Measurements from ENCODE around the gene PRICKLE2. TPM values are rescaled to one million over a fixed set of nuclear protein-coding genes. Genes with fewer than 3 reads are reported as not detected.

Gene PRICKLE2
- total and polyA plus RNA-seq, 2 donors (not counting 1 experiment from before 2014, with no cell fraction given), result 14.1 to 29.4 TPM

GRCh38 chr3:64080616-64081234, 144.5 kb downstream of the PRICKLE2 start:
- no peak overlapping the region for H3K4me2 ChIP-seq (ENCODE audit: extremely low read depth, insufficient read depth, low read length)
- no peak overlapping the region for H3K4me3 ChIP-seq (replicated peaks in 1 of 4; ENCODE audit: control extremely low read depth in 1 of 4, insufficient read depth in 1 of 4, low read depth in 3 of 4, low read length in 4 of 4)
- H3K27ac ChIP-seq (ENCODE audit: insufficient read depth, low read length), result no peak overlapping the region
- H3K9ac ChIP-seq (ENCODE audit: insufficient read depth, low read length), result no peak overlapping the region
- no peaks in the 10 kb centered on the region for H3K36me3 ChIP-seq (ENCODE audit: control insufficient read depth, insufficient read depth, low read length)
- H2AFZ ChIP-seq (ENCODE audit: low read length), result no peak overlapping the region
- H3K27me3 ChIP-seq (ENCODE audit: control insufficient read depth, insufficient read depth, low read length), result no peaks in the 10 kb centered on the region
- H3K9me3 ChIP-seq (ENCODE audit: control insufficient read depth, insufficient read depth, low read depth, low read length), result no peaks in the 10 kb centered on the region
- no peak for DNase-seq (ENCODE audit: low read depth in 2 of 2)
- H4K20me1 ChIP-seq (ENCODE audit: control insufficient read depth, extremely low read depth, insufficient read depth, low read length), result no peaks in the 10 kb centered on the region
- H3K4me1 ChIP-seq (ENCODE audit: control insufficient read depth, extremely low read depth, insufficient read depth, low read length), result no peaks in the 10 kb centered on the region
- H3K79me2 ChIP-seq (ENCODE audit: control insufficient read depth, insufficient read depth, low read length), result no peaks in the 10 kb centered on the region
- TF ChIP-seq EZH2 (IDR thresholded peaks at IDR 0.05; ENCODE audit: low read length, missing control alignments) (no peak), CTCF (conservative IDR thresholded peaks at IDR 0.05 in 1 of 2, IDR thresholded peaks at IDR 0.05 in 1 of 2; ENCODE audit: low read depth in 1 of 2, low read length in 2 of 2) (no peak)

DNA sequence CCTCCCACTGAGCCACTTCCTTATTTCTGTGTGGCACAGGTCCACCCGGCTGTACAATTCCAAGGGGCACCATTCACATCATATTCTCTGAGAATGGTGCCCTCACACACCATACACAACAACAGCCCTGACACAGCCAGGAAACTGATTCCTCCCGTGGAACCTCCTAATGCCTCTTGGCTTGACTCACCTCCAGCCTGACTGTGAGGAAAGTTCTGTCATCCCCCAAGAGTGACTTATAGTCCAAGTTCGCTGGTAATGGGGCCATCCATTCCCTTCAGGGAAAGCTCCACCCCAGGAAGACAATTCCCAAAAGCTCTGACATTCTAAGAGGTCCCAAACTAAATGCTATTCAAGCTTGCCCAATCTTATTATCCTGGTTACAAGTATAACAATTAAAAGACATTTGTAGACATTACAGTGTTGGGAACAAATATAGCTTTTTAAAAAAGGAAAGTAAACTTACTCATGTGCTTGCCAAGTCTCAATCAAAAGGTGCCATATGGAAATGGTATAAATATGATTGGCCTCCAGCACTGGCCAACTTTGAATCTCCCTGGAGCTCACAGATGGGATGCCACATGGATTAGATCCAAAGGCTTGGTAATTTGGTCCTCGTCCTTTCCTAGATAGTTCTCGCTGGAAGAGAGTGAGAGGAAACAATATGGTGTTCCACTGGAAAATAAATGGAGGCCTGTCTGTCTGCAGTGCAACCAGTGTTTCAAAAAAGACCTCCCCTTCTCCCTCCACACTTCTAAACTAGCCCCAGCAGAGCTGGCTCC, 145.7 kb downstream of the PRICKLE2 start:
- Histone ChIP-seq H3K4me3 (replicated peaks in 1 of 4; ENCODE audit: control extremely low read depth in 1 of 4, insufficient read depth in 1 of 4, low read depth in 3 of 4, low read length in 4 of 4) (no peak overlapping the region), H3K27ac (ENCODE audit: insufficient read depth, low read length) (no peak overlapping the region)
- no peak for TF ChIP-seq EZH2 (IDR thresholded peaks at IDR 0.05; ENCODE audit: low read length, missing control alignments)
- no peak for TF ChIP-seq CTCF (conservative IDR thresholded peaks at IDR 0.05 in 1 of 2, IDR thresholded peaks at IDR 0.05 in 1 of 2; ENCODE audit: low read depth in 1 of 2, low read length in 2 of 2)

GRCh38 chr3:64078966-64079365, 146.3 kb downstream of the PRICKLE2 start:
- no peaks in the 10 kb centered on the region for H3K4me1 ChIP-seq (ENCODE audit: control insufficient read depth, extremely low read depth, insufficient read depth, low read length)
- H3K27me3 ChIP-seq (ENCODE audit: control insufficient read depth, insufficient read depth, low read length), result no peaks in the 10 kb centered on the region
- H4K20me1 ChIP-seq (ENCODE audit: control insufficient read depth, extremely low read depth, insufficient read depth, low read length), result no peaks in the 10 kb centered on the region
- no peak overlapping the region for H3K9ac ChIP-seq (ENCODE audit: insufficient read depth, low read length)
- no peak overlapping the region for H3K4me3 ChIP-seq (replicated peaks in 1 of 4; ENCODE audit: control extremely low read depth in 1 of 4, insufficient read depth in 1 of 4, low read depth in 3 of 4, low read length in 4 of 4)
- no peak overlapping the region for H3K4me2 ChIP-seq (ENCODE audit: extremely low read depth, insufficient read depth, low read length)
- H3K79me2 ChIP-seq (ENCODE audit: control insufficient read depth, insufficient read depth, low read length), result no peaks in the 10 kb centered on the region
- no peaks in the 10 kb centered on the region for H3K9me3 ChIP-seq (ENCODE audit: control insufficient read depth, insufficient read depth, low read depth, low read length)
- H3K36me3 ChIP-seq (ENCODE audit: control insufficient read depth, insufficient read depth, low read length), result no peaks in the 10 kb centered on the region
- no peak for TF ChIP-seq EZH2 (IDR thresholded peaks at IDR 0.05; ENCODE audit: low read length, missing control alignments)
- no peak overlapping the region for H2AFZ ChIP-seq (ENCODE audit: low read length)
- H3K27ac ChIP-seq (ENCODE audit: insufficient read depth, low read length), result no peak overlapping the region
- DNase-seq (ENCODE audit: low read depth in 2 of 2), result no peak

More for the DNA sequence above, 145.7 kb downstream of the PRICKLE2 start:
- H3K27me3 ChIP-seq (ENCODE audit: control insufficient read depth, insufficient read depth, low read length), result no peaks in the 10 kb centered on the region
- no peaks in the 10 kb centered on the region for H3K9me3 ChIP-seq (ENCODE audit: control insufficient read depth, insufficient read depth, low read depth, low read length)
- no peaks in the 10 kb centered on the region for H3K79me2 ChIP-seq (ENCODE audit: control insufficient read depth, insufficient read depth, low read length)
- H3K36me3 ChIP-seq (ENCODE audit: control insufficient read depth, insufficient read depth, low read length), result no peaks in the 10 kb centered on the region
- no peak overlapping the region for H2AFZ ChIP-seq (ENCODE audit: low read length)
- no peak for DNase-seq (ENCODE audit: low read depth in 2 of 2)
- no peaks in the 10 kb centered on the region for H4K20me1 ChIP-seq (ENCODE audit: control insufficient read depth, extremely low read depth, insufficient read depth, low read length)
- no peak overlapping the region for H3K9ac ChIP-seq (ENCODE audit: insufficient read depth, low read length)
- no peaks in the 10 kb centered on the region for H3K4me1 ChIP-seq (ENCODE audit: control insufficient read depth, extremely low read depth, insufficient read depth, low read length)
- H3K4me2 ChIP-seq (ENCODE audit: extremely low read depth, insufficient read depth, low read length), result no peak overlapping the region
